GM19395 (cell line): Measurements from ENCODE around the gene CARMIL1.
"Not testable (repeated sequence)": the region's sequence is repeated elsewhere in the genome, so short reads cannot be mapped to it uniquely, and the experiment has no call there.

Source experiments
- ATAC-seq: cut with Tn5 transposase; IDR thresholded peaks from one replicate; pipeline ENCODE4 v1.9.1; 2021; ENCODE audit warnings: mild to moderate bottlenecking, moderate library complexity; ENCODE audit not compliant: unreplicated experiment

The CARMIL1 gene

GRCh38 chr6:25434921-25435320 lies 155.7 kb downstream of the CARMIL1 start:
- no peak for ATAC-seq

DNA sequence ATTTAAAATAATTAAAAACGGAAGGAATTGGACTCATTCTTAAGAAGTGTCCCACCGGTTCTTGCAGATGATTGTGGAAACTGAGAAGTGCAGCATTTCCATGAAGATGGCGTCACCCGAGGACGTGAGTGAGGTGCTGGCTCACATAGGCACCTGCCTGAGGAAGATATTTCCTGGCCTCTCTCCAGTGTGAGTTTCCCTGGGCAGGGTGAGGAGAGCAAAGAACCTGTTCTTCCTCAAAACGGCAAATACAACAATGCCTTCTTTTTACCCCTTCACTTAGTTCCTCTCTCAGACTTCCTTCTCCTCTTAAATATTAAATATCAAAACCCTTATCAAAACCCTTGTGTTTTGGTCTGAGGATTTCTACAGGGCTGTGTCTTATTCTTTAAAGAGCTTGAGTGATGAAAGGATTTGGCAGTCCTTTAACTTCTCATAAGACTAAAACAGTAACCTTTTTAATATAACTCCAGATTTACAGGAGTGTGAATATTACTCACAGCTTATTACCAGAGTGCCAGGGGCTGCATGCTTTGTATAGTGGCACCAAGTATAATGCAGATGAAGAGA lies 156.3 kb downstream of the CARMIL1 start:
- ATAC-seq = no peak

- no peak for ATAC-seq
These were observed 157.6 kb downstream of the CARMIL1 start for GRCh38 chr6:25436760-25437159.

- ATAC-seq = no peak
These were observed 160.2 kb downstream of the CARMIL1 start for GRCh38 chr6:25439368-25439767.

GRCh38 chr6:25441663-25442270 lies 162.6 kb downstream of the CARMIL1 start:
- ATAC-seq = no peak

- no peak for ATAC-seq
These were observed 163.7 kb downstream of the CARMIL1 start for GRCh38 chr6:25442898-25443297.

DNA sequence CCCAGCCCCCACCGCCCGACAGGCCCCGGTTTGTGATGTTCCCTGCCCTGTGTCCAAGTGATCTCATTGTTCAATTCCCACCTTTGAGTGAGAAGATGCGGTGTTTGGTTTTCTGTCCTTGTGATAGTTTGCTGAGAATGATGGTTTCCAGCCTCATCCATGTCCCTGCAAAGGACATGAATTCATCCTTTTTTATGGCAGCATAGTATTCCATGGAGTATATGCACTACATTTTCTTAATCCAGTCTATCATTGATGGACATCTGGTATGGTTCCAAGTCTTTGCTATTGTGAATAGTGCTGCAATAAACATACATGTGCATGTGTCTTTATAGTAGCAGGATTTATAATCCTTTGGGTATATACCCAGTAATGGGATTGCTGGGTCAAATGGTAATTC lies 165.3 kb downstream of the CARMIL1 start:
- ATAC-seq = not testable (repeated sequence)

GRCh38 chr6:25446830-25447569 lies 167.8 kb downstream of the CARMIL1 start:
- no peak for ATAC-seq

DNA sequence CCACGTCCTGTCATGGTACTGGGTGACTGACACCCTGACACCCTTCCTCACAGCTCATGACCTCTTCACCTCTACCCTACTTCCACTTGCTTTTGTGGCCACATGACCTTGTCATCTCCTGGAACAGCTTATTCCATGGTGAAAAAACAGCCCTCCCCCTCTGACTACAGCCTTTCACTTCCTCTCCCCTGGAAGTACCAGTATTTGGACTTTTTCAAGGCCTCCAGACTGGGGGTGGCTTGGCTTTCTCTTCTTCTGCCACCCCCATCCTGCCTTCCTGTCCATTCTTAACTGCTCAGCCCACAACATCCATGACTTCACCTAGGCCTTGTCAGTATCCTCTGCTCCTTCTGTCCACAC lies 168.4 kb downstream of the CARMIL1 start:
- no peak for ATAC-seq

GRCh38 chr6:25448965-25449538 lies 169.9 kb downstream of the CARMIL1 start:
- no peak for ATAC-seq

GRCh38 chr6:25449774-25450173 lies 170.6 kb downstream of the CARMIL1 start:
- ATAC-seq = no peak

- ATAC-seq = no peak
These were observed 171.5 kb downstream of the CARMIL1 start for GRCh38 chr6:25450469-25451198.

DNA sequence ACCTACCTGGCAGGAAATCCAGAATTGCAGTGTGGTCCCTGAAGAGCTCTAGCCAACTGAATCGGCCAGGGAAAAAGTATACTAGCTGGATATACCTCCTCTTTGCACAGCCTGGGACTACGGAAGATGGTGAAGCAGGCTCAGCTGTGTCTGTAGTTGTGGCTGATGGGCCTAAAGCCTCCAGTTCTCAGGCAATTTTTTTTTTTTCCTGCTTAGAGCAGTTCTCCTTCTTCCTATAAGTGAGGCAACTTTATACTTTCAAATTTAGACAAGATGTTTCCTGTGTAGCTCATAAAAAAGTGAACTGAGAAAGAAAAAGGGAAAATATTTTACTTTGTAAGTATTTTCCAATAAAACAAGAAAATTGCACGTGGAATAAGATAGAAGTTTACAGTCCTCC lies 172.9 kb downstream of the CARMIL1 start:
- ATAC-seq = no peak

GRCh38 chr6:25453288-25453687 lies 174.1 kb downstream of the CARMIL1 start:
- no peak for ATAC-seq

- no peak for ATAC-seq
These were observed 175.0 kb downstream of the CARMIL1 start for GRCh38 chr6:25454136-25454535.

GRCh38 chr6:25456249-25457040 lies 177.3 kb downstream of the CARMIL1 start:
- no peak for ATAC-seq

DNA sequence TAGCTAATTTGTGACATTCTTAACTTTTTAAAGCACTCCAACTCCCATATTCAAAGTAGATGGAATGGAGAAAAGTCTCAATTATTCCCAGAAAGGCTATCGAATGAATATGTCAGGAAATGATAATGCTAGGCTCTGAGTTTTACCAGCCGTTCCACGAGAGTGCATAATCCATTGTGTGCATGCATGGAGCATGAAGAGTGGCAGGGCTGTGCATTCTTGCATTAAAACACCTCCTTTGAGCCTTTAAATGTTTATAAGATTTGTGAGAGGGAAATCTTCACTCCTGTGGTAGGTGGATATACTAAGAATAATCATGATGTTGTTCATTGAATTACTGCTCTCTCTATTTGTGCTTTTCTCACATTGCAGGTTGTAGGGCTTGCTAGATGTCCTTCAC lies 178.3 kb downstream of the CARMIL1 start:
- ATAC-seq = no peak

GRCh38 chr6:25458485-25458884 lies 179.3 kb downstream of the CARMIL1 start:
- ATAC-seq = no peak

DNA sequence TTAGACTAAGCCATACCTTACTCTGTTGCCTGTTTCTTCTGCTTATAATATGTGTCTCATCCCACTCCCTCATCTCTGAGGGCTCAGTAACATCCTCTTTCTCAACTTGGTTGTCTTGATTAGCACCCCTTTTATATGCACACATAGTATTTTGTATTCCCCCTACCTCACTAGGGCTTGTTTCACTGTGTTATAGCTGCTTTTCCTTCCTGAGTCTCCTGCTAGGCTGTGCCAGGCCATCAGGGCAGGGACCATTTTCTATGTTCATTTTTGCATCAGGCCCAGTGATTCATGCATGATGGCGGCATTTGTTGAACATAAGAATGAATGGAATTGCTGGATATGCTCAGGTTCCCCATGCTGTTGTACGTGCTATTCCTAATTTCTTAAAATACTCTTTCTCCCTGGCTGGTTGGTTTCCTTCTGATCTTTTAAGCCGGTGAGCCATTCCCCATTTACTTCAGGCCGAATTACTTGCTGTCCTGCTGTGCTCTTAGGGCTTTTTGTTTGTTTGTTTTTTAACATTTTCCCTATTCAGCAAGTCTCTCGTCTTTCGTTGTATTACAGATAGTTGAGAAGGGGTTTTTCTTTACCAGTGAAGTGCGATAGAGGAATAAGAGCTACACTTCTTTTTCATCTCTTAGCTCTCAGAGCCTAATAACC lies 183.2 kb downstream of the CARMIL1 start:
- ATAC-seq = no peak

GRCh38 chr6:25463441-25463840 lies 184.3 kb downstream of the CARMIL1 start:
- ATAC-seq = no peak
